K562 (cell line): ENCODE results near the gene GPX7. TPM values are rescaled to one million over a fixed set of nuclear protein-coding genes. Genes with fewer than 3 reads are reported as not detected.

Experiments
- ATAC-seq: fragments of 200-7000 bp; cut with Tn5 transposase; 3 replicates; pipeline ENCODE4 v1.9.1; 2020; ENCODE audit warnings: moderate library complexity
- BruUV-seq: library from RNA; stranded (reverse); fragments of 400-500 nt; replicated peaks from 2 replicates; lab custom pipeline; 2021; lab: Mats Ljungman, UMichigan
- CTCF ChIA-PET: fragments of 300-600 bp; formaldehyde crosslinking; extraction: SDS; loops from one replicate; lab custom pipeline; 2021; ENCODE audit warnings: low intra/inter-chr PET ratio; lab: Yijun Ruan, JAX
- POLR2A ChIA-PET: fragments of 300-600, 350-650 bp; sonication (Branson Sonifier 250); formaldehyde crosslinking; extraction: SDS; loops from one replicate; lab custom pipeline; 2021; ENCODE audit warnings: antibody characterized with exemption, inconsistent platforms; lab: Yijun Ruan, JAX
- DNase-seq, 4 experiments: peaks; one replicate each; pipeline versions ENCODE4 v3.0.0 to v3.0.0-alpha.2; 2011 to 2018; ENCODE audit warnings: low spot score in 3 of 4, mixed read lengths in 3 of 4; ENCODE audit errors: extremely low read depth in 1 of 4
- FAIRE-seq: peaks from 2 replicates; lab custom pipeline; 2011; peaks lifted over from hg19 to GRCh38; lab: Jason Lieb, UNC
- H2AFZ ChIP-seq: 2 replicates; pipeline ENCODE4 v1.6.0; 2011; ENCODE audit warnings: low read depth, low read length, control low read depth, inconsistent platforms
- H3K27ac ChIP-seq: fragments of 200-600 bp; 3 replicates; pipeline ENCODE4 v1.8.0; 2011; ENCODE audit warnings: low read depth, mild to moderate bottlenecking, control low read depth, inconsistent platforms, low read length, moderate library complexity, mixed read lengths; ENCODE audit errors: extremely low read depth
- H3K27me3 ChIP-seq, 2 experiments: fragments of 300-600 bp in 1 of 2; 2 replicates in 1 of 2; 3 replicates in 1 of 2; pipeline versions ENCODE4 v1.6.0 to v1.8.0; 2011; ENCODE audit warnings: inconsistent platforms in 2 of 2, low read length in 2 of 2, mild to moderate bottlenecking in 1 of 2, mixed read lengths in 1 of 2, moderate library complexity in 1 of 2; ENCODE audit not compliant: control insufficient read depth in 2 of 2, insufficient read depth in 2 of 2
- H3K36me3 ChIP-seq: fragments of 300-600 bp; 3 replicates; pipeline ENCODE4 v1.8.0; 2011; ENCODE audit warnings: mild to moderate bottlenecking, low read length, inconsistent platforms; ENCODE audit not compliant: control insufficient read depth, insufficient read depth
- H3K4me1 ChIP-seq, 2 experiments: fragments of 200-600 bp in 1 of 2; replicated peaks in 1 of 2; 2 replicates in 1 of 2; 3 replicates in 1 of 2; pipeline versions ENCODE4 v1.5.1 to v1.8.0; 2011; ENCODE audit warnings: inconsistent platforms in 2 of 2, low read length in 2 of 2, mild to moderate bottlenecking in 1 of 2, mixed read lengths in 1 of 2, moderate library complexity in 1 of 2; ENCODE audit not compliant: control insufficient read depth in 2 of 2, insufficient read depth in 2 of 2
- H3K4me2 ChIP-seq: 2 replicates; pipeline ENCODE4 v1.6.1; 2011; ENCODE audit warnings: low read length, control low read depth, inconsistent platforms, mixed read lengths; ENCODE audit not compliant: insufficient read depth
- H3K4me3 ChIP-seq: fragments of 200-600 bp; sonication (generic), shearing (Covaris generic); 2 replicates; pipeline ENCODE4 v1.5.1; 2016; ENCODE audit warnings: control low read depth, inconsistent platforms
- H3K79me2 ChIP-seq: fragments of 200-600 bp; 3 replicates; pipeline ENCODE4 v1.8.0; 2011; ENCODE audit warnings: low read length, inconsistent platforms; ENCODE audit not compliant: control insufficient read depth, insufficient read depth
- H3K9ac ChIP-seq, 2 experiments: 2 replicates each; pipeline versions ENCODE4 v1.6.0 to v1.6.1; 2011; ENCODE audit warnings: low read depth in 2 of 2, low read length in 2 of 2, control low read depth in 1 of 2, inconsistent platforms in 1 of 2, mild to moderate bottlenecking in 1 of 2, mixed read lengths in 1 of 2; ENCODE audit not compliant: insufficient read depth in 1 of 2
- H3K9me1 ChIP-seq: one replicate; pipeline ENCODE4 v1.6.0; 2011; ENCODE audit warnings: inconsistent platforms, mild to moderate bottlenecking, low read length, moderate library complexity; ENCODE audit not compliant: control insufficient read depth, insufficient read depth
- H3K9me3 ChIP-seq: replicated peaks from 2 replicates; pipeline ENCODE4 v1.5.1; 2011; ENCODE audit warnings: low read depth, low read length, inconsistent platforms; ENCODE audit not compliant: control insufficient read depth, insufficient read depth
- H4K20me1 ChIP-seq: replicated peaks from 2 replicates; pipeline ENCODE4 v1.6.1; 2011; ENCODE audit warnings: low read length, inconsistent platforms, mixed read lengths; ENCODE audit not compliant: control insufficient read depth, insufficient read depth
- GMEB1 ChIP-seq: fragments of 250-450 bp; sonication (Bioruptor Pico); IDR thresholded peaks from 2 replicates; pipeline ENCODE4 v1.4.0; 2020; ENCODE audit warnings: mild to moderate bottlenecking
- HNRNPK ChIP-seq: fragments of 200-400 bp; formaldehyde crosslinking; IDR thresholded peaks from one replicate; pipeline ENCODE4 v1.6.1; 2018; ENCODE audit warnings: mild to moderate bottlenecking, low read depth, low read length; ENCODE audit not compliant: poor library complexity, severe bottlenecking
- MNT ChIP-seq, 2 experiments: fragments of 450-650 bp; conservative IDR thresholded peaks; 2 replicates each; pipeline ENCODE4 v1.6.1; 2017; ENCODE audit warnings: mild to moderate bottlenecking in 2 of 2, moderate library complexity in 2 of 2
- RBM25 ChIP-seq: fragments of 200-400 bp; formaldehyde crosslinking; IDR thresholded peaks from 2 replicates; pipeline ENCODE4 v1.6.1; 2018; ENCODE audit warnings: low read length, low read depth, moderate library complexity; ENCODE audit not compliant: severe bottlenecking
- SPI1 ChIP-seq: IDR thresholded peaks from 2 replicates; pipeline ENCODE4 v1.6.1; 2011; ENCODE audit warnings: low read depth, low read length, control low read depth, borderline replicate concordance
- TAF15 ChIP-seq: fragments of 200-400 bp; formaldehyde crosslinking; IDR thresholded peaks from 2 replicates; pipeline ENCODE4 v1.6.1; 2017; ENCODE audit warnings: mild to moderate bottlenecking, low read depth, low read length, moderate library complexity
- TFAP4 ChIP-seq: sonication (generic); formaldehyde crosslinking; IDR thresholded peaks from 2 replicates; pipeline ENCODE4 v1.8.0; 2022; ENCODE audit warnings: missing genetic modification reagents, mild to moderate bottlenecking, moderate library complexity, borderline replicate concordance
- ZNF121 ChIP-seq: sonication (generic); formaldehyde crosslinking; conservative IDR thresholded peaks from 2 replicates; pipeline ENCODE4 v1.8.0; 2022; ENCODE audit warnings: missing genetic modification reagents
- ZNF384 ChIP-seq: IDR thresholded peaks from 2 replicates; pipeline ENCODE4 v1.6.1; 2012; ENCODE audit warnings: low read depth, low read length, improper control_type of control experiment
- ZNF436 ChIP-seq: fragments of 250-450, 450-650 bp; sonication (Bioruptor Pico); formaldehyde crosslinking; IDR thresholded peaks from 2 replicates; pipeline ENCODE4 v1.7.0; 2020; ENCODE audit warnings: mild to moderate bottlenecking
- WGBS: fragments of 100-300 bp; shearing (Covaris generic); methylation state at CpG from one replicate; pipeline ENCODE4 v1.1.6; 2016; ENCODE audit warnings: low coverage, mixed read lengths; ENCODE audit not compliant: insufficient coverage; ENCODE audit errors: missing lambda C conversion rate; 5-methylcytosine and 5-hydroxymethylcytosine counted together
- in situ Hi-C: fragments of 300-500 bp; cut with MboI; formaldehyde crosslinking; loops from 4 replicates; pipeline ENCODE4 v1.15.0; 2018; ENCODE audit warnings: inconsistent platforms, mixed read lengths
- intact Hi-C: fragments of 100-400 bp; cut with micrococcal nuclease; formaldehyde crosslinking; loops from 2 replicates; pipeline ENCODE4 v1.14.2; 2022
- polyA plus RNA-seq, 8 experiments: library from polyadenylated mRNA; depleted of rRNA in 4 of 8; stranded (reverse) in 5 of 8; unstranded in 3 of 8; fragments of >200 nt; fragmentation: Nextera tagmentation in 2 of 8; fragmentation: Illumina TruSeq in 1 of 8; extraction: Ambion mirVana in 2 of 8; extraction: Trizol in 1 of 8; gene quantifications; 2 replicates each; pipeline versions ENCODE4 v1.2.1 to v1.2.3, GENCODE V29; 2011 to 2014; ENCODE audit warnings: inconsistent platforms in 1 of 8, missing spikeins in 1 of 8
- total RNA-seq, 7 experiments: library from RNA; depleted of rRNA in 6 of 7; stranded (reverse); fragments of >200 nt in 6 of 7; fragmentation: Illumina TruSeq in 2 of 7; extraction: Trizol in 2 of 7; gene quantifications; 2 replicates each; pipeline versions ENCODE4 v1.2.1 to v1.2.3, GENCODE V29; 2011 to 2021; ENCODE audit warnings: low replicate concordance in 1 of 7

The GPX7 gene
- total and polyA plus RNA-seq, 9 of the 15 experiments (the other 6 are each of a cell fraction or from before 2014, with no cell fraction given) = 0.08 TPM; not detected in 8

- H3K4me1 ChIP-seq = no peaks in the 10 kb centered on the region
- TF ChIP-seq ZNF121 (CRISPR knock-in tag) (peak; percentile 83), RBM25 (peak; percentile 24), HNRNPK (no peak), ZNF384 (no peak)
- TF ChIP-seq, all 486 proteins: peak for 2
- Histone ChIP-seq H3K79me2 (no peaks in the 10 kb centered on the region), H3K27ac (no peak overlapping the region), H3K4me2 (no peak overlapping the region), H3K36me3 (no peaks in the 10 kb centered on the region), H4K20me1 (no peaks in the 10 kb centered on the region), H3K9ac (no peak overlapping the region), H3K4me3 (no peak overlapping the region), H3K9me1 (no peaks in the 10 kb centered on the region), H3K27me3 (no peaks in the 10 kb centered on the region), H2AFZ (peak overlapping the region; percentile 74; the same call in 1 of the 2 replicates), H3K9me3 (no peaks in the 10 kb centered on the region)
- DNase-seq = no peak
- FAIRE-seq = no peak
- in situ Hi-C loops (no loop called here), intact Hi-C loops (no loop called here)
- no peak for ATAC-seq
- CTCF ChIA-PET = no interaction called here
- BruUV-seq = no TSS peak
- POLR2A ChIA-PET = interaction anchor here (0.7 to 1.1 kb wide), 4 partner anchors 11 to 163 kb away, joined by 3 read pairs; no protein-coding TSS in a partner anchor
Observed at GRCh38 chr1:52588027-52588426, 14.1 kb upstream of the GPX7 start.

- ATAC-seq = peak; percentile 33; the same call in 2 of the 3 replicates
- BruUV-seq = no TSS peak
- CTCF ChIA-PET = no interaction called here
- TF ChIP-seq TFAP4 (CRISPR knock-in tag) = no peak
- TF ChIP-seq TAF15 = no peak
- 0 out of 4 replicates have a peak, but pooled peaks of 1 of the 2 experiments have one; percentile 19 for TF ChIP-seq MNT (conservative IDR thresholded peaks at IDR 0.05)
- peak; percentile 86 for TF ChIP-seq ZNF436 (CRISPR knock-in tag)
- TF ChIP-seq SPI1 = peak; percentile 93; the same call in 1 of the 2 replicates
- TF ChIP-seq GMEB1 (CRISPR knock-in tag) = no peak
Observed at GRCh38 chr1:52588535-52588934, 13.6 kb upstream of the GPX7 start.

More at GRCh38 chr1:52588535-52588934, 13.6 kb upstream of the GPX7 start:
- Histone ChIP-seq H3K9me1 (no peaks in the 10 kb centered on the region), H4K20me1 (no peaks in the 10 kb centered on the region), H3K4me1 (no peaks in the 10 kb centered on the region), H3K9ac (no peak overlapping the region), H3K79me2 (no peaks in the 10 kb centered on the region), H3K9me3 (no peaks in the 10 kb centered on the region), H2AFZ (peak overlapping the region; percentile 74), H3K27ac (no peak overlapping the region), H3K36me3 (no peaks in the 10 kb centered on the region), H3K4me2 (no peak overlapping the region), H3K4me3 (no peak overlapping the region), H3K27me3 (no peaks in the 10 kb centered on the region)
- intact Hi-C loops = no loop called here
- 0% methylated on average over 1 of the region's 1 CpG for WGBS
- DNase-seq = no peak
- in situ Hi-C loops = no loop called here
- FAIRE-seq = no peak
- POLR2A ChIA-PET = interaction anchor here (0.7 to 0.9 kb wide), 2 partner anchors 13 to 18 kb away, joined by 3 read pairs; no protein-coding TSS in a partner anchor
